ENCODE results near the gene LHFPL6. TPM values are rescaled to one million over a fixed set of nuclear protein-coding genes. Genes with fewer than 3 reads are reported as not detected.

The LHFPL6 gene
- total RNA-seq, 3 donors from 2014 or later, result 4.9 to 26.1 (median 8.3) TPM

- intact Hi-C loops (cut with DNase I, micrococcal nuclease), result no loop called here
- ATAC-seq (no peak), DNase-seq (no peak)
- TF ChIP-seq CTCF (IDR thresholded peaks at IDR 0.05), result no peak
- H3K4me1 ChIP-seq (ENCODE audit: low read depth), result no peaks in the 10 kb centered on the region
- H3K4me3 ChIP-seq, result no peak overlapping the region
- H3K36me3 ChIP-seq (ENCODE audit: low read depth), result no peaks in the 10 kb centered on the region
- H3K9me3 ChIP-seq, result no peaks in the 10 kb centered on the region
Measured at GRCh38 chr13:39586958-39587605, 15.9 kb downstream of the LHFPL6 start.

GRCh38 chr13:39586151-39586550 is 16.8 kb downstream of the LHFPL6 start:
- intact Hi-C loops (cut with DNase I, micrococcal nuclease), result no loop called here
- ATAC-seq, result no peak
- H3K4me3 ChIP-seq, result no peak overlapping the region
- no peaks in the 10 kb centered on the region for H3K9me3 ChIP-seq
- no peaks in the 10 kb centered on the region for H3K4me1 ChIP-seq (ENCODE audit: low read depth)
- TF ChIP-seq CTCF (IDR thresholded peaks at IDR 0.05), result no peak
- DNase-seq, result no peak
- H3K36me3 ChIP-seq (ENCODE audit: low read depth), result no peaks in the 10 kb centered on the region

GRCh38 chr13:39585219-39585618 is 17.8 kb downstream of the LHFPL6 start:
- intact Hi-C loops (cut with DNase I, micrococcal nuclease), result no loop called here
- no peaks in the 10 kb centered on the region for H3K4me1 ChIP-seq (ENCODE audit: low read depth)
- H3K4me3 ChIP-seq, result no peak overlapping the region
- ATAC-seq (no peak), DNase-seq (no peak)
- H3K9me3 ChIP-seq, result no peaks in the 10 kb centered on the region
- TF ChIP-seq CTCF (IDR thresholded peaks at IDR 0.05), result no peak
- no peaks in the 10 kb centered on the region for H3K36me3 ChIP-seq (ENCODE audit: low read depth)

GRCh38 chr13:39580881-39581575 is 22.0 kb downstream of the LHFPL6 start:
- no peak for DNase-seq
- H3K4me1 ChIP-seq (ENCODE audit: low read depth), result no peaks in the 10 kb centered on the region
- no peak for TF ChIP-seq CTCF (IDR thresholded peaks at IDR 0.05)
- ATAC-seq, result no peak
- H3K9me3 ChIP-seq, result no peaks in the 10 kb centered on the region
- no peaks in the 10 kb centered on the region for H3K36me3 ChIP-seq (ENCODE audit: low read depth)
- no peak overlapping the region for H3K4me3 ChIP-seq
- intact Hi-C loops (cut with DNase I, micrococcal nuclease), result no loop called here

- no peaks in the 10 kb centered on the region for H3K9me3 ChIP-seq
- intact Hi-C loops (cut with DNase I, micrococcal nuclease), result no loop called here
- DNase-seq (no peak), ATAC-seq (no peak)
- no peak overlapping the region for H3K4me3 ChIP-seq
- TF ChIP-seq CTCF (IDR thresholded peaks at IDR 0.05), result no peak
- no peaks in the 10 kb centered on the region for H3K36me3 ChIP-seq (ENCODE audit: low read depth)
- no peaks in the 10 kb centered on the region for H3K4me1 ChIP-seq (ENCODE audit: low read depth)
Measured at GRCh38 chr13:39578821-39579291, 24.1 kb downstream of the LHFPL6 start.
